Mesenchymal stem cell (in vitro differentiated cells and primary cell): ENCODE data around the gene VPS26A. TPM values are rescaled to one million over a fixed set of nuclear protein-coding genes. Genes with fewer than 3 reads are reported as not detected.
A peak's percentile ranks its signal among the peaks of the same experiment; 100 is the strongest.

Experiments used
- DNase-seq: peaks from one replicate; pipeline ENCODE4 v3.0.0-alpha.2; 2013
- H2AFZ ChIP-seq: one replicate; pipeline ENCODE4 v1.6.1; 2013; ENCODE audit warnings: low read depth, mild to moderate bottlenecking, control low read depth, inconsistent platforms, low read length, moderate library complexity
- H2AK5ac ChIP-seq: 2 replicates; pipeline ENCODE4 v1.6.1; 2013; ENCODE audit warnings: low read length, moderate library complexity, mild to moderate bottlenecking, inconsistent platforms; ENCODE audit not compliant: severe bottlenecking
- H2BK120ac ChIP-seq: one replicate; pipeline ENCODE4 v1.6.1; 2013; ENCODE audit warnings: low read depth, mild to moderate bottlenecking, inconsistent platforms, low read length, moderate library complexity
- H2BK12ac ChIP-seq, 2 experiments: one replicate each; pipeline ENCODE4 v1.6.1; 2013; ENCODE audit warnings: inconsistent platforms in 2 of 2, low read length in 2 of 2, mild to moderate bottlenecking in 2 of 2, moderate library complexity in 2 of 2, control low read depth in 1 of 2
- H2BK15ac ChIP-seq: one replicate; pipeline ENCODE4 v1.6.1; 2013; ENCODE audit warnings: mild to moderate bottlenecking, low read depth, inconsistent platforms; ENCODE audit not compliant: poor library complexity, severe bottlenecking
- H2BK5ac ChIP-seq: 2 replicates; pipeline ENCODE4 v1.6.1; 2013; ENCODE audit warnings: low read depth, mild to moderate bottlenecking, low read length, control low read depth, inconsistent platforms; ENCODE audit not compliant: poor library complexity, severe bottlenecking
- H3K14ac ChIP-seq, 2 experiments: one replicate each; pipeline ENCODE4 v1.6.1; 2013; ENCODE audit warnings: inconsistent platforms in 2 of 2, low read length in 2 of 2, control low read depth in 1 of 2, mild to moderate bottlenecking in 1 of 2, moderate library complexity in 1 of 2
- H3K18ac ChIP-seq, 2 experiments: one replicate each; pipeline ENCODE4 v1.6.1; 2013; ENCODE audit warnings: inconsistent platforms in 2 of 2, low read length in 2 of 2, control low read depth in 1 of 2, low read depth in 1 of 2, mild to moderate bottlenecking in 1 of 2
- H3K23ac ChIP-seq, 2 experiments: one replicate each; pipeline ENCODE4 v1.6.1; 2013; ENCODE audit warnings: inconsistent platforms in 2 of 2, low read length in 2 of 2, mild to moderate bottlenecking in 2 of 2, moderate library complexity in 2 of 2, control low read depth in 1 of 2
- H3K27ac ChIP-seq: 2 replicates; pipeline ENCODE4 v1.5.1; 2013; ENCODE audit warnings: mild to moderate bottlenecking, moderate library complexity, low read length, control low read depth, inconsistent platforms; ENCODE audit not compliant: poor library complexity, severe bottlenecking
- H3K27me3 ChIP-seq, 2 experiments: 2 replicates each; pipeline versions ENCODE4 v1.6.1 to v1.7.0; 2013; ENCODE audit warnings: low read length in 2 of 2, mild to moderate bottlenecking in 2 of 2, moderate library complexity in 2 of 2, control low read depth in 1 of 2, inconsistent platforms in 1 of 2; ENCODE audit not compliant: control insufficient read depth in 1 of 2, insufficient read depth in 1 of 2
- H3K36me3 ChIP-seq, 2 experiments: 2 replicates each; pipeline versions ENCODE4 v1.6.1 to v1.7.0; 2013; ENCODE audit warnings: low read length in 2 of 2, control low read depth in 1 of 2, inconsistent platforms in 1 of 2, low read depth in 1 of 2, mild to moderate bottlenecking in 1 of 2; ENCODE audit not compliant: insufficient read depth in 2 of 2, control insufficient read depth in 1 of 2
- H3K4ac ChIP-seq, 2 experiments: one replicate each; pipeline ENCODE4 v1.6.1; 2013; ENCODE audit warnings: inconsistent platforms in 2 of 2, low read length in 2 of 2, mild to moderate bottlenecking in 2 of 2, moderate library complexity in 2 of 2, control low read depth in 1 of 2, low read depth in 1 of 2
- H3K4me1 ChIP-seq: 2 replicates; pipeline ENCODE4 v1.6.1; 2013; ENCODE audit warnings: low read depth, low read length, control low read depth; ENCODE audit not compliant: control insufficient read depth, insufficient read depth
- H3K4me2 ChIP-seq: 2 replicates; pipeline ENCODE4 v1.6.1; 2013; ENCODE audit warnings: low read length, mild to moderate bottlenecking, inconsistent platforms; ENCODE audit not compliant: poor library complexity, severe bottlenecking
- H3K4me3 ChIP-seq, 2 experiments: 2 replicates each; pipeline versions ENCODE4 v1.5.1 to v1.7.0; 2013; ENCODE audit warnings: low read length in 2 of 2, mild to moderate bottlenecking in 2 of 2, control low read depth in 1 of 2, low read depth in 1 of 2; ENCODE audit not compliant: insufficient read depth in 1 of 2
- H3K79me1 ChIP-seq: replicated peaks from 2 replicates; pipeline ENCODE4 v1.6.1; 2013; ENCODE audit warnings: mild to moderate bottlenecking, control low read depth, low read length, inconsistent platforms; ENCODE audit not compliant: poor library complexity, severe bottlenecking
- H3K9ac ChIP-seq: 2 replicates; pipeline ENCODE4 v1.7.0; 2013; ENCODE audit warnings: mild to moderate bottlenecking, low read length, moderate library complexity
- H3K9me3 ChIP-seq: 2 replicates; pipeline ENCODE4 v1.7.0; 2013; ENCODE audit warnings: mild to moderate bottlenecking, low read length; ENCODE audit not compliant: control insufficient read depth
- H4K8ac ChIP-seq: one replicate; pipeline ENCODE4 v1.6.1; 2013; ENCODE audit warnings: inconsistent platforms, mild to moderate bottlenecking, low read length, moderate library complexity
- H4K91ac ChIP-seq: one replicate; pipeline ENCODE4 v1.6.1; 2013; ENCODE audit warnings: mild to moderate bottlenecking, low read length, inconsistent platforms
- WGBS: methylation state at CpG from one replicate; pipeline ENCODE4 v1.1.7; 2013; ENCODE audit warnings: mixed read lengths; 5-methylcytosine and 5-hydroxymethylcytosine counted together
- small RNA-seq: library from polyadenylated mRNA; stranded (forward); fragments of <200 nt; extraction: miRNeasy Mini kit (QIAGEN cat#:217004); gene quantifications from one replicate; pipeline ENCODE3, GENCODE V24; 2013; ENCODE audit warnings: low read depth

The VPS26A gene

DNA sequence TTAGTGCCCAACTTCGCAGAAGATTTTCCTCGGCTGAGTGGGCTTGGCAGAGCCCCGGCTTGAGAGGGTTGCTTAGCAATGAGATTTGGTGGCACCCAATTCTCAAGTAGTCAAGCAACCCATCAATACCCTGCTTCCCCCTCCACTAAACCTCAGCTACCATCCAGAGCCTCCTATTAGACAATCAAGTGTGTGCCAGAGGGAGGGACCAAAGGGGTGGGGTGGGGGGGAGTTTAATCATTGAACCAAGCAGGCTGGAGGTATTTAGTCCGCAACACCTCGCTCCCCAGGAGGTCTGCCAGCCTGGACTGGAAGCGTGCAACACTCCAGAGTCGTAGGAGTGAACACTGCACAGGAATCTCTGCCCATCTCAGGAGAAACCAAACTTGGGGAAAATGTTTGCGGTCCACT lies 96.1 kb downstream of the VPS26A start, which contains the start of gene HKDC1:
Gene HKDC1 (plus strand): TSS at position 292 of the 411 bp plus-strand sequence. CDS start 104 bp downstream, at position 396.
- H2BK5ac ChIP-seq, result peak within 1 kb of the TSS; percentile 79
- no peak within 1 kb of the TSS for H2AFZ ChIP-seq
- no peaks in the 10 kb centered on the region for H3K27me3 ChIP-seq
- H2BK15ac ChIP-seq, result no peak within 1 kb of the TSS
- peaks cover 32% of the 10 kb centered on the region for H3K4me1 ChIP-seq
- H3K36me3 ChIP-seq, result no peaks in the 10 kb centered on the region
- no peak within 1 kb of the TSS for H3K18ac ChIP-seq
- no peak within 1 kb of the TSS for H4K91ac ChIP-seq
- no peaks in the 10 kb centered on the region for H3K9me3 ChIP-seq
- no peak within 1 kb of the TSS for H3K23ac ChIP-seq
- H3K4me3 ChIP-seq, result no peak within 1 kb of the TSS
- WGBS, result 94% methylated on average over 6 of the region's 8 CpGs
- H4K8ac ChIP-seq, result no peak within 1 kb of the TSS
- no peak within 1 kb of the TSS for H3K9ac ChIP-seq
- no peak within 1 kb of the TSS for H3K4ac ChIP-seq
- H3K79me1 ChIP-seq, result peaks cover 4% of the 10 kb centered on the region
- no peak within 1 kb of the TSS for H3K14ac ChIP-seq
- peak within 1 kb of the TSS; percentile 98 for H2AK5ac ChIP-seq
- H2BK120ac ChIP-seq, result no peak within 1 kb of the TSS
- no peak within 1 kb of the TSS for H2BK12ac ChIP-seq
- H3K27ac ChIP-seq, result peak within 1 kb of the TSS; percentile 92
- DNase-seq, result no peak
- H3K4me2 ChIP-seq, result peak within 1 kb of the TSS; percentile 58

DNA sequence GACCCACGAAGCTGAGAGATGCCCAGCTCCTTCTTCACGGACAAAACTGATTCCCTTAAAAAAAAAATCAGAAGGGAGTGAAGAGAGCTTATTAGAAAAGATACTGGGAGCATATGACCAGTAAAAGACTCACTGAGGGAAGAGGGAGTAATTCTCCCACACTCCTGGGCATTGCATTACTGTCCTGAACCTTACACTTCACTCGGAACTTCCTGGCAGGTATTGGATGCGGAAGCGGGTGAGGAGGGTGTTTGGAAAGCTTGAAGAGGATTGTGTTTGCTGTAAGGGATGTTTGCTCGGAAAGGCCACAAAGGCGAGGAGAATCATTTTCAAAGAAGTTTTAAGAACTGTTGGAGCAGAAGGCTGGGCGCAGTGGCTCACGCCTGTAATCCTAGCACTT lies 96.5 kb downstream of the VPS26A start:
- WGBS, result 97% methylated on average over 9 of the region's 9 CpGs
- H3K27ac ChIP-seq, result peak overlapping the region; percentile 92
- no peak overlapping the region for H2BK120ac ChIP-seq
- peaks cover 6% of the 10 kb centered on the region for H3K79me1 ChIP-seq
- H2AK5ac ChIP-seq, result peak overlapping the region; percentile 71
- no peak overlapping the region for H3K14ac ChIP-seq
- H3K27me3 ChIP-seq, result no peaks in the 10 kb centered on the region
- H3K4me1 ChIP-seq, result peaks cover 36% of the 10 kb centered on the region
- no peak overlapping the region for H3K4ac ChIP-seq
- H2AFZ ChIP-seq, result no peak overlapping the region
- no peak overlapping the region for H3K23ac ChIP-seq
- no peak overlapping the region for H4K8ac ChIP-seq
- H3K9me3 ChIP-seq, result no peaks in the 10 kb centered on the region
- H2BK12ac ChIP-seq, result no peak overlapping the region
- H3K18ac ChIP-seq, result no peak overlapping the region
- peak overlapping the region; percentile 18 for H3K4me2 ChIP-seq
- no peak overlapping the region for H3K4me3 ChIP-seq
- no peak overlapping the region for H4K91ac ChIP-seq
- H2BK5ac ChIP-seq, result peak overlapping the region; percentile 79
- H2BK15ac ChIP-seq, result no peak overlapping the region
- no peaks in the 10 kb centered on the region for H3K36me3 ChIP-seq
- DNase-seq, result no peak
- no peak overlapping the region for H3K9ac ChIP-seq

Small RNA genes within 50 kb of the gene (small RNA-seq; reads per million reads assigned to genes)
- gene RF00017, result not detected
